GM12878 (cell line): ENCODE data around the gene TTC29.

Source experiments
- ATF2 ChIP-seq: IDR thresholded peaks from 2 replicates; pipeline ENCODE4 v1.6.1; 2012; ENCODE audit warnings: low read length, inconsistent platforms
- CTCF ChIP-seq, 3 experiments: IDR thresholded peaks in 2 of 3; conservative IDR thresholded peaks in 1 of 3; 2 replicates each; pipeline ENCODE4 v1.5.1; 2011; ENCODE audit warnings: low read depth in 3 of 3, low read length in 3 of 3, mild to moderate bottlenecking in 3 of 3, control low read depth in 2 of 3, moderate library complexity in 2 of 3, inconsistent platforms in 1 of 3, mixed read lengths in 1 of 3; ENCODE audit not compliant: control insufficient read depth in 2 of 3, insufficient read depth in 1 of 3; ENCODE audit errors: extremely low read depth in 1 of 3
- POLR2AphosphoS5 ChIP-seq: IDR thresholded peaks from 2 replicates; pipeline ENCODE4 v1.6.1; 2011; ENCODE audit warnings: mild to moderate bottlenecking, low read length, inconsistent platforms
- YY1 ChIP-seq: IDR thresholded peaks from 2 replicates; pipeline ENCODE4 v1.6.1; 2011; ENCODE audit warnings: low read depth, mild to moderate bottlenecking, low read length

- TF ChIP-seq CTCF (IDR thresholded peaks at IDR 0.05 in 2 of 3, conservative IDR thresholded peaks at IDR 0.05 in 1 of 3; ENCODE audit: control insufficient read depth in 2 of 3, extremely low read depth in 1 of 3, insufficient read depth in 1 of 3, low read depth in 3 of 3, low read length in 3 of 3) (no peak), ATF2 (no peak), POLR2AphosphoS5 (no peak), YY1 (no peak)
These were observed 89.9 kb downstream of the TTC29 start for GRCh38 chr4:146855761-146856160.
